Endothelial cell (in vitro differentiated cells): ENCODE measurements around the gene UBASH3A. TPM values are rescaled to one million over a fixed set of nuclear protein-coding genes. Genes with fewer than 3 reads are reported as not detected.

Experiments
- DNase-seq: peaks from one replicate; pipeline ENCODE4 v3.0.0; 2021; ENCODE audit warnings: low spot score
- H3K27ac Mint-ChIP-seq: one replicate; pipeline ENCODE4 v1.8.0; 2021; ENCODE audit warnings: mixed read lengths, inconsistent platforms; ENCODE audit not compliant: unreplicated experiment
- H3K27me3 Mint-ChIP-seq: one replicate; pipeline ENCODE4 v1.8.0; 2021; ENCODE audit warnings: mild to moderate bottlenecking, moderate library complexity, mixed read lengths, inconsistent platforms; ENCODE audit not compliant: unreplicated experiment
- H3K36me3 Mint-ChIP-seq: one replicate; pipeline ENCODE4 v1.8.0; 2021; ENCODE audit warnings: mild to moderate bottlenecking, low read depth, mixed read lengths, inconsistent platforms; ENCODE audit not compliant: unreplicated experiment
- H3K4me1 Mint-ChIP-seq: one replicate; pipeline ENCODE4 v1.8.0; 2021; ENCODE audit warnings: mild to moderate bottlenecking, mixed read lengths, inconsistent platforms; ENCODE audit not compliant: unreplicated experiment
- H3K4me3 Mint-ChIP-seq: one replicate; pipeline ENCODE4 v1.8.0; 2021; ENCODE audit warnings: mild to moderate bottlenecking, mixed read lengths, inconsistent platforms; ENCODE audit not compliant: unreplicated experiment
- H3K9me3 Mint-ChIP-seq: one replicate; pipeline ENCODE4 v1.8.0; 2021; ENCODE audit warnings: mixed read lengths, inconsistent platforms; ENCODE audit not compliant: unreplicated experiment
- CTCF ChIP-seq: fragments of 200-600 bp; sonication (generic); IDR thresholded peaks from one replicate; pipeline ENCODE4 v1.5.0; 2021; ENCODE audit warnings: antibody characterized with exemption; ENCODE audit not compliant: unreplicated experiment
- total RNA-seq: library from RNA; stranded (reverse); fragmentation: NEBNext Ultra II Directional; extraction: Animal tissue kit (Norgen Biotek cat#: 25700); gene quantifications from one replicate; pipeline ENCODE4 v1.2.1, GENCODE V29; 2021; ENCODE audit not compliant: unreplicated experiment

Gene UBASH3A
- total RNA-seq, 1 donor from 2014 or later: not detected

DNA sequence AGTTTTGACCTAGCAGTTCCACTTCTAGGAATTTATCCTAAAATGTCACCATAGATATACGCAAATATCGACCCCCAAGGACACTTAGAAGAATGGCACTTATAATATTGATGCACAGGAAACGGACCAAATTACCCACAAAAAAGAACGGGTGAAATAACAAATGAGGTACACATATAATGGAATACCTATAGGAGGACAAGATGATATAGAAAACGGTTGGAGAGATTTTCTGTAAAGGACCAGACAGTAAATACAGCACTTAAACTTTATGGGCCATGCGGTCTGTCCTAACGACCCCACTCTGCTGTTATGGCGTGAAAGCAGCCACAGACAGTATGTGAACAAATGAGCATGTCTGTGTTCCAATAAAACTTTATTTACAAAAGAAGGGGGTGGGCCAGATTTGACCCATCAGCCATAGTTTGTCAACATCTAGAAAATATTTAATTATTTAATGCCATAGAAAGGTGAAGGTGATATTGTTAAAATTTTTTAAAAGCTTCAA lies 10.2 kb upstream of the UBASH3A start:
- Mint-ChIP-seq H3K27me3 (peaks cover 5% of the 10 kb centered on the region), H3K36me3 (no peaks in the 10 kb centered on the region), H3K4me3 (no peak overlapping the region), H3K4me1 (no peaks in the 10 kb centered on the region), H3K9me3 (no peaks in the 10 kb centered on the region), H3K27ac (no peak overlapping the region)
- DNase-seq: no peak
- no peak for TF ChIP-seq CTCF

GRCh38 chr21:42395302-42395701 lies 8.4 kb upstream of the UBASH3A start:
- Mint-ChIP-seq H3K36me3 (no peaks in the 10 kb centered on the region), H3K4me1 (peaks cover 3% of the 10 kb centered on the region), H3K4me3 (no peak overlapping the region), H3K9me3 (no peaks in the 10 kb centered on the region), H3K27ac (no peak overlapping the region), H3K27me3 (peaks cover 3% of the 10 kb centered on the region)
- no peak for DNase-seq
- TF ChIP-seq CTCF: no peak

GRCh38 chr21:42395905-42396651 lies 7.6 kb upstream of the UBASH3A start, which contains the start of gene TMPRSS3:
TSS of gene TMPRSS3 (minus strand) at chr21:42396052. CDS start at chr21:42395417, 635 bp downstream.
- Mint-ChIP-seq H3K27ac (no peak within 1 kb of the TSS), H3K4me3 (no peak within 1 kb of the TSS), H3K9me3 (no peaks in the 10 kb centered on the region), H3K27me3 (peaks cover 3% of the 10 kb centered on the region), H3K36me3 (no peaks in the 10 kb centered on the region), H3K4me1 (peaks cover 3% of the 10 kb centered on the region)
- DNase-seq: no peak
- no peak for TF ChIP-seq CTCF

- Mint-ChIP-seq H3K36me3 (peaks cover 5% of the 10 kb centered on the region), H3K4me3 (no peak overlapping the region), H3K9me3 (no peaks in the 10 kb centered on the region), H3K4me1 (peaks cover 3% of the 10 kb centered on the region), H3K27me3 (peaks cover 3% of the 10 kb centered on the region), H3K27ac (no peak overlapping the region)
- no peak for DNase-seq
- TF ChIP-seq CTCF: no peak
Observed at GRCh38 chr21:42396799-42397745, 6.6 kb upstream of the UBASH3A start.
